Glutamatergic neuron (in vitro differentiated cells): ENCODE measurements around the gene ZMIZ1. TPM values are rescaled to one million over a fixed set of nuclear protein-coding genes. Genes with fewer than 3 reads are reported as not detected.

ENCODE experiments used
- DNase-seq: peaks from one replicate; pipeline ENCODE4 v3.0.0; 2022
- H3K27ac Mint-ChIP-seq: one replicate; pipeline ENCODE4 v1.8.0; 2020; ENCODE audit warnings: mild to moderate bottlenecking, mixed read lengths, inconsistent platforms; ENCODE audit not compliant: unreplicated experiment
- H3K27me3 Mint-ChIP-seq: one replicate; pipeline ENCODE4 v1.8.0; 2020; ENCODE audit warnings: mild to moderate bottlenecking, moderate library complexity, mixed read lengths, inconsistent platforms; ENCODE audit not compliant: unreplicated experiment
- H3K36me3 Mint-ChIP-seq: one replicate; pipeline ENCODE4 v1.8.0; 2020; ENCODE audit warnings: mild to moderate bottlenecking, mixed read lengths, inconsistent platforms; ENCODE audit not compliant: unreplicated experiment
- H3K4me1 Mint-ChIP-seq: one replicate; pipeline ENCODE4 v1.8.0; 2020; ENCODE audit warnings: mild to moderate bottlenecking, low read depth, mixed read lengths, inconsistent platforms; ENCODE audit not compliant: unreplicated experiment
- H3K4me3 Mint-ChIP-seq: one replicate; pipeline ENCODE4 v1.8.0; 2020; ENCODE audit warnings: mild to moderate bottlenecking, mixed read lengths, inconsistent platforms; ENCODE audit not compliant: unreplicated experiment
- H3K9me3 Mint-ChIP-seq: one replicate; pipeline ENCODE4 v1.8.0; 2020; ENCODE audit warnings: mild to moderate bottlenecking, moderate library complexity, mixed read lengths, inconsistent platforms; ENCODE audit not compliant: unreplicated experiment
- total RNA-seq: library from RNA; stranded (reverse); fragmentation: NEBNext Ultra II Directional; extraction: Animal tissue kit (Norgen Biotek cat#: 25700); gene quantifications from one replicate; pipeline ENCODE4 v1.2.1, GENCODE V29; 2021; ENCODE audit not compliant: unreplicated experiment
- TF ChIP-seq, protein P1 (sequence below): fragments of 200-600 bp; sonication (generic); IDR thresholded peaks from one replicate; pipeline ENCODE4 v1.5.0; 2021; ENCODE audit not compliant: partially characterized antibody, unreplicated experiment

The ZMIZ1 gene
- total RNA-seq, 1 donor from 2014 or later: 230 TPM

- Mint-ChIP-seq H3K9me3 (peaks cover 29% of the 10 kb centered on the region), H3K27me3 (peaks cover 27% of the 10 kb centered on the region), H3K27ac (peak overlapping the region; percentile 57), H3K4me1 (peaks cover 64% of the 10 kb centered on the region), H3K36me3 (no peaks in the 10 kb centered on the region), H3K4me3 (no peak overlapping the region)
- no peak for DNase-seq
- TF ChIP-seq, protein P1, sequence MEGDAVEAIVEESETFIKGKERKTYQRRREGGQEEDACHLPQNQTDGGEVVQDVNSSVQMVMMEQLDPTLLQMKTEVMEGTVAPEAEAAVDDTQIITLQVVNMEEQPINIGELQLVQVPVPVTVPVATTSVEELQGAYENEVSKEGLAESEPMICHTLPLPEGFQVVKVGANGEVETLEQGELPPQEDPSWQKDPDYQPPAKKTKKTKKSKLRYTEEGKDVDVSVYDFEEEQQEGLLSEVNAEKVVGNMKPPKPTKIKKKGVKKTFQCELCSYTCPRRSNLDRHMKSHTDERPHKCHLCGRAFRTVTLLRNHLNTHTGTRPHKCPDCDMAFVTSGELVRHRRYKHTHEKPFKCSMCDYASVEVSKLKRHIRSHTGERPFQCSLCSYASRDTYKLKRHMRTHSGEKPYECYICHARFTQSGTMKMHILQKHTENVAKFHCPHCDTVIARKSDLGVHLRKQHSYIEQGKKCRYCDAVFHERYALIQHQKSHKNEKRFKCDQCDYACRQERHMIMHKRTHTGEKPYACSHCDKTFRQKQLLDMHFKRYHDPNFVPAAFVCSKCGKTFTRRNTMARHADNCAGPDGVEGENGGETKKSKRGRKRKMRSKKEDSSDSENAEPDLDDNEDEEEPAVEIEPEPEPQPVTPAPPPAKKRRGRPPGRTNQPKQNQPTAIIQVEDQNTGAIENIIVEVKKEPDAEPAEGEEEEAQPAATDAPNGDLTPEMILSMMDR: no peak
Measured at GRCh38 chr10:79096514-79096913, 27.7 kb downstream of the ZMIZ1 start.

GRCh38 chr10:79097021-79097872, 28.5 kb downstream of the ZMIZ1 start:
- TF ChIP-seq, protein P1: no peak
- peak overlapping the region; percentile 57 for H3K27ac Mint-ChIP-seq
- no peak overlapping the region for H3K4me3 Mint-ChIP-seq
- H3K4me1 Mint-ChIP-seq: peaks cover 69% of the 10 kb centered on the region
- H3K36me3 Mint-ChIP-seq: no peaks in the 10 kb centered on the region
- no peak for DNase-seq
- peaks cover 34% of the 10 kb centered on the region for H3K9me3 Mint-ChIP-seq
- peaks cover 32% of the 10 kb centered on the region for H3K27me3 Mint-ChIP-seq

GRCh38 chr10:79098061-79098460, 29.3 kb downstream of the ZMIZ1 start:
- DNase-seq: no peak
- no peak overlapping the region for H3K27ac Mint-ChIP-seq
- no peaks in the 10 kb centered on the region for H3K36me3 Mint-ChIP-seq
- TF ChIP-seq, protein P1: no peak
- H3K9me3 Mint-ChIP-seq: peaks cover 30% of the 10 kb centered on the region
- H3K4me1 Mint-ChIP-seq: peaks cover 70% of the 10 kb centered on the region
- peaks cover 35% of the 10 kb centered on the region for H3K27me3 Mint-ChIP-seq
- no peak overlapping the region for H3K4me3 Mint-ChIP-seq

DNA sequence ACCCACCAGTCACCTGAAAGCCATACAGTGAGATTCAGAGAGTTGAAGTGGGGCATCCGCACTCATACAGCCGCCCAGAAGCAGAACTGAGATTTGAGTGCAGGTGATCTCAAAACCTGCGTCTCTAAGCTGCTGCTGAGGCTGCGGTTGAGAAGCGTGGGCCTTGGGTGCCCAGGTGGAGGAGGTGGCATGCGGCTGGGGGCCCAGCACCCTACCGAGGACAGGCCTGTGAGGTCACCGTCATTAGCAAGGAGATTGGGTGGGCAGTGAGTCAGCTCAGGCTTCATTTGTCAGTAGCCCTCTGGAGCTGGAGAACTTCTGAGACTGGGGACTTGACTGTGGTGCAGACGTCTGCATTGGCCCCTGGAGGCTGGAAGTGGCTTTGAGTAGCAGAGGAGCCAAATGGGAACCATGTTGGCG, 29.8 kb downstream of the ZMIZ1 start:
- no peak overlapping the region for H3K4me3 Mint-ChIP-seq
- peaks cover 31% of the 10 kb centered on the region for H3K9me3 Mint-ChIP-seq
- TF ChIP-seq, protein P1: no peak
- no peaks in the 10 kb centered on the region for H3K36me3 Mint-ChIP-seq
- peaks cover 36% of the 10 kb centered on the region for H3K27me3 Mint-ChIP-seq
- no peak for DNase-seq
- H3K4me1 Mint-ChIP-seq: peaks cover 68% of the 10 kb centered on the region
- no peak overlapping the region for H3K27ac Mint-ChIP-seq

GRCh38 chr10:79099898-79100448, 31.2 kb downstream of the ZMIZ1 start:
- TF ChIP-seq, protein P1: no peak
- Mint-ChIP-seq H3K4me3 (no peak overlapping the region), H3K27ac (peak overlapping the region; percentile 98), H3K36me3 (no peaks in the 10 kb centered on the region), H3K27me3 (peaks cover 37% of the 10 kb centered on the region), H3K4me1 (peaks cover 66% of the 10 kb centered on the region), H3K9me3 (peaks cover 29% of the 10 kb centered on the region)
- DNase-seq: no peak
